Small intestine (tissue), 7 donors: ENCODE measurements around the gene INO80C. TPM values are rescaled to one million over a fixed set of nuclear protein-coding genes. Genes with fewer than 3 reads are reported as not detected.

Experiments
- DNase-seq, 2 donors: peaks; one replicate each; pipeline versions ENCODE4 v3.0.0 to v3.0.0-alpha.2; 2013
- FAIRE-seq: peaks from 2 replicates; lab custom pipeline; 2012; peaks lifted over from hg19 to GRCh38; lab: Jason Lieb, UNC
- H3K27ac ChIP-seq, 3 donors: one replicate each; pipeline ENCODE4 v1.5.1; 2013; ENCODE audit warnings: low read length in 2 of 3, mild to moderate bottlenecking in 2 of 3, control low read depth in 1 of 3, inconsistent platforms in 1 of 3, low read depth in 1 of 3, moderate library complexity in 1 of 3
- H3K27me3 ChIP-seq, 3 donors: one replicate each; pipeline ENCODE4 v1.6.1; 2013; ENCODE audit warnings: low read length in 3 of 3, inconsistent platforms in 1 of 3; ENCODE audit not compliant: control insufficient read depth in 3 of 3, insufficient read depth in 3 of 3
- H3K36me3 ChIP-seq, 3 donors: one replicate each; pipeline ENCODE4 v1.6.1; 2013; ENCODE audit warnings: low read length in 3 of 3, inconsistent platforms in 1 of 3, low read depth in 1 of 3, mild to moderate bottlenecking in 1 of 3, moderate library complexity in 1 of 3; ENCODE audit not compliant: control insufficient read depth in 3 of 3, insufficient read depth in 2 of 3
- H3K4me1 ChIP-seq, 3 donors: one replicate each; pipeline ENCODE4 v1.6.1; 2013; ENCODE audit warnings: low read length in 2 of 3, inconsistent platforms in 1 of 3, low read depth in 1 of 3, mild to moderate bottlenecking in 1 of 3, moderate library complexity in 1 of 3; ENCODE audit not compliant: control insufficient read depth in 3 of 3, insufficient read depth in 2 of 3
- H3K4me3 ChIP-seq, 3 donors: one replicate each; pipeline ENCODE4 v1.5.1; 2013; ENCODE audit warnings: low read length in 3 of 3, control low read depth in 1 of 3, inconsistent platforms in 1 of 3, low read depth in 1 of 3, mild to moderate bottlenecking in 1 of 3, moderate library complexity in 1 of 3
- H3K9me3 ChIP-seq, 2 donors: one replicate each; pipeline ENCODE4 v1.6.1; 2013; ENCODE audit warnings: low read depth in 1 of 2, low read length in 1 of 2; ENCODE audit not compliant: control insufficient read depth in 2 of 2, insufficient read depth in 1 of 2
- WGBS, 3 donors: extraction: QIAGEN DNeasy Blood & Tissue Kit; methylation state at CpG; one replicate each; pipeline ENCODE4 v1.1.7; 2013; 5-methylcytosine and 5-hydroxymethylcytosine counted together
- polyA plus RNA-seq, 4 donors: library from polyadenylated mRNA; stranded (reverse) in 3 of 4; unstranded in 1 of 4; fragments of 200-250 nt in 3 of 4; fragments of 120-200 nt in 1 of 4; gene quantifications; one replicate each; pipeline versions ENCODE4 v1.2.1 to v1.2.3, GENCODE V29; 2013
- donor health status: healthy with polysubstance abuse.
- donor health status: control.
- donor health status: control.
- donor health status: Bipolar disorder and iron deficiency.
- donor health status: healthy.

INO80C gene
- polyA plus RNA-seq, 4 donors: 33.1 to 37.0 (median 35.6) TPM

DNA sequence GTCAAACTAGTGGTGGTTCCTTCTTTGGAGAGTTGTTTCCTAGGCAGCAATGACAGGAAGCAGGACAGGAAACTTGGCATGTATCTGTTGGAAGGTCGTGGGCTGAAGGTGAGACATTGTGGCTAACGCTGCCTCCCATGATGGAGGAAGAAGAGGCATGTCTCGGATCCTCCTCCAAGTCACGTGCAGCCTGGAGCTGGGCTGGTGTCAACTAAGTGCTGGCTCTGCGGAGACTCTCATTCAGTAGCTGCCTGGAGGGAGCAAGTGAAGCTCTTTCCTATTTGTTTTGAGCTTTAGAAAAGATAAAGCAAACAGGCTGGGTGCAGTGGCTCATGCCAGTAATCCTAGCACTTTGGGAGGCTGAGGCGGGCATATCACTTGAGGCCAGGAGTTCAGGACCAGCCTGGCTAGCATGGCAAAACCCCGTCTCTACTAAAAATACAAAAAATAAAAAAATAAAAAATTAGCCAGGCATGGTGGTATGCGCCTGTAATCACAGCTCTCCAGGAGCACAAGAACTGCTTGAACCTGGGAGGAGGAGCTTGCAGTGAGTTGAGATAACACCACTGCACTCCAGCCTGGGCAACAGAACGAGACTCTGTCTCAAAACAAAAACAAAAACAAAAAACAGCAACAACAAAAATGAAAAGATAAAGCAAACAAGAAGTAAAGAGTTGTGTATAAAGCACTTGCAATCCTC is 28.2 kb upstream of the INO80C start:
- DNase-seq: no peak
- Histone ChIP-seq H3K9me3 (no peaks in the 10 kb centered on the region), H3K36me3 (no peaks in the 10 kb centered on the region), H3K4me1 (peaks cover 0 to 10% (median 4%) of the 10 kb centered on the region in 3 donors), H3K27me3 (no peaks in the 10 kb centered on the region), H3K4me3 (no peak overlapping the region), H3K27ac (no peak overlapping the region)
- WGBS, 3 donors: 35 to 50% (median 44%) methylated on average over 9 of the region's 9 CpGs
- FAIRE-seq: no peak

- H3K36me3 ChIP-seq: no peaks in the 10 kb centered on the region
- 79 to 91% (median 91%) methylated on average over 5 of the region's 5 CpGs for WGBS, 3 donors
- FAIRE-seq (no peak), DNase-seq (no peak)
- H3K4me3 ChIP-seq: no peak overlapping the region
- H3K27ac ChIP-seq: no peak overlapping the region
- peaks cover 0 to 10% (median 4%) of the 10 kb centered on the region in 3 donors for H3K4me1 ChIP-seq
- H3K27me3 ChIP-seq: no peaks in the 10 kb centered on the region
- H3K9me3 ChIP-seq: no peaks in the 10 kb centered on the region
Observed at GRCh38 chr18:35524226-35524625, 26.5 kb upstream of the INO80C start.

- no peaks in the 10 kb centered on the region for H3K9me3 ChIP-seq
- H3K27ac ChIP-seq: no peak overlapping the region
- FAIRE-seq (no peak), DNase-seq (no peak)
- 26 to 60% (median 56%) methylated on average over 2 of the region's 2 CpGs for WGBS, 3 donors
- H3K27me3 ChIP-seq: no peaks in the 10 kb centered on the region
- no peak overlapping the region for H3K4me3 ChIP-seq
- peaks cover 0 to 10% (median 4%) of the 10 kb centered on the region in 3 donors for H3K4me1 ChIP-seq
- H3K36me3 ChIP-seq: no peaks in the 10 kb centered on the region
Observed at GRCh38 chr18:35522130-35522959, 24.6 kb upstream of the INO80C start.

GRCh38 chr18:35521133-35521532 is 23.4 kb upstream of the INO80C start:
- Histone ChIP-seq H3K27ac (no peak overlapping the region), H3K36me3 (no peaks in the 10 kb centered on the region), H3K27me3 (no peaks in the 10 kb centered on the region), H3K9me3 (no peaks in the 10 kb centered on the region), H3K4me3 (no peak overlapping the region), H3K4me1 (peaks cover 0 to 4% (median 0%) of the 10 kb centered on the region in 3 donors)
- 87 to 93% (median 87%) methylated on average over 5 of the region's 5 CpGs for WGBS, 3 donors
- DNase-seq (no peak), FAIRE-seq (no peak)

DNA sequence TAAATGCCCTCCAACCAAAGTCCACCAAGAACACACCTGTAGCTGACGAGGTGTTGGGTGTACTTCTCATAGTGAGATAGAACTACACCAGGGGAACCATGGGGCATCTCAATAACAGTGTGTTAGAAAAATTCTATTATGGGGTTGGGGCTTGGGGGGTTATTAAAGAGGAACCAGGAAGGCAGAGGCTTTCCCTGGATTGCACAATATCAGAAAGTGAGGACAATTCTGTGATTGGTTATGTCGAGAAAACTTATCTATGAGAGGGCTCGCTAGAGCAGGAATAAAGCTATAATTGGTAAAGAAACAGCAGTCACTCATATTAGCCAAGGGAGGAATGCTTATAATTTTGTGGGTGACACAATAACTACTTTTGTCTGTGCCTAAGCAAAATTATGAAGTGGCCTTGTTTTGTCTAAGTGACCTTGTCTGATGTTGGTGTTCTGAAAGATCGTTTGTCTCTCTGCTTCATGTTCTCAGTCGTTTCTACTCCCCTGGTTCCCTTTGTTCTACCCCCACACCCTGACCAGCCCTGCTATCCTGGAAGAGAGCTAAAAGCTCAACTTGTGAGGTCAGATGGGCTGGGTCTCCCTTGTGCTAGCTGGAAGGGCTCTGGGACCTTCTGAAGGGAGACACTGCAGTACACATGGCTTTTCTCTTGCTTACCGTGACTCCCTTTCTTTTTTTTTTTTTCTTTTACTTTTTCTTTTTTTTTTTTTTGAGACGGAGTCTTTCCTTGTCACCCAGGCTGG is 21.6 kb upstream of the INO80C start:
- H3K27ac ChIP-seq: no peak overlapping the region
- WGBS, 3 donors: 72 to 80% (median 75%) methylated on average over 7 of the region's 7 CpGs
- H3K4me1 ChIP-seq: no peaks in the 10 kb centered on the region
- DNase-seq (no peak), FAIRE-seq (no peak)
- no peaks in the 10 kb centered on the region for H3K36me3 ChIP-seq
- H3K9me3 ChIP-seq: no peaks in the 10 kb centered on the region
- no peaks in the 10 kb centered on the region for H3K27me3 ChIP-seq
- no peak overlapping the region for H3K4me3 ChIP-seq

- 94 to 98% (median 95%) methylated on average over 2 of the region's 2 CpGs for WGBS, 3 donors
Observed at GRCh38 chr18:35517715-35518114, 20.0 kb upstream of the INO80C start.

GRCh38 chr18:35516789-35517188 is 19.0 kb upstream of the INO80C start:
- FAIRE-seq: no peak
- WGBS, 3 donors: 68 to 88% (median 73%) methylated on average over 3 of the region's 3 CpGs
- H3K36me3 ChIP-seq: no peaks in the 10 kb centered on the region
- no peak overlapping the region for H3K27ac ChIP-seq
- H3K27me3 ChIP-seq: no peaks in the 10 kb centered on the region
- peaks cover 0 to 3% (median 0%) of the 10 kb centered on the region in 3 donors for H3K4me1 ChIP-seq
- no peak overlapping the region for H3K4me3 ChIP-seq
- H3K9me3 ChIP-seq: no peaks in the 10 kb centered on the region
- no peak for DNase-seq

More at GRCh38 chr18:35517715-35518114, 20.0 kb upstream of the INO80C start:
- H3K4me3 ChIP-seq: no peak overlapping the region
- peaks cover 0 to 2% (median 0%) of the 10 kb centered on the region in 3 donors for H3K4me1 ChIP-seq
- no peaks in the 10 kb centered on the region for H3K27me3 ChIP-seq
- no peak overlapping the region for H3K27ac ChIP-seq
- H3K9me3 ChIP-seq: no peaks in the 10 kb centered on the region
- FAIRE-seq (no peak), DNase-seq (no peak)
- no peaks in the 10 kb centered on the region for H3K36me3 ChIP-seq

DNA sequence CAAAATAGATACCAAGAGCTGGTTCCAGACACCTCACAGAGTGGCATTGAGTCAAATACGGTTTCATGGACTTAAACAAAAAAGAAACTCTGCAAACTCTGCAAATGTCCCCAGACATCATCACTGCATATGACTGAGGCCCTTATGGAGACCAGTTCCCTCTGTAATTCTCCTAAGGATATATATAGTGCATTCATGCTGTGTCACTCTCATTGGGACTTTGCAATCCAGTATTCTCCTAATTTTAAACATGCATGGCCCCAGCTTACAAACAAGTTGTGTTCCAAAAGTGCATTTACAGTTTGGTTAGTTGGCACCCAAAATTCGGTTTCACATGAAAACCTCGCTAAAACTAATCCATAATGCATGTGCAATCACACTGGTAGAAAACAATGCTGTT is 18.6 kb upstream of the INO80C start:
- Histone ChIP-seq H3K27ac (no peak overlapping the region), H3K27me3 (no peaks in the 10 kb centered on the region), H3K9me3 (no peaks in the 10 kb centered on the region), H3K4me3 (no peak overlapping the region), H3K4me1 (peaks cover 0 to 3% (median 0%) of the 10 kb centered on the region in 3 donors), H3K36me3 (no peaks in the 10 kb centered on the region)
- FAIRE-seq (no peak), DNase-seq (no peak)
- 84 to 91% (median 89%) methylated on average over 3 of the region's 3 CpGs for WGBS, 3 donors
